GM23338 (cell line): ENCODE measurements around the gene CARD6.

Experiments used
- CREB1 ChIP-seq: fragments of 250-450 bp; sonication (Bioruptor Pico); IDR thresholded peaks from 2 replicates; pipeline ENCODE4 v1.5.0; 2020; ENCODE audit warnings: low read depth, mild to moderate bottlenecking, moderate library complexity
- EZH2 ChIP-seq: fragments of 200-600 bp; sonication (generic); IDR thresholded peaks from one replicate; pipeline ENCODE4 v1.8.0; 2017; ENCODE audit warnings: antibody characterized with exemption, mild to moderate bottlenecking, low read depth; ENCODE audit not compliant: unreplicated experiment
- EZH2phosphoT487 ChIP-seq: fragments of 200-600 bp; sonication (generic); IDR thresholded peaks from one replicate; pipeline ENCODE4 v1.8.1; 2018; ENCODE audit warnings: antibody characterized with exemption; ENCODE audit not compliant: unreplicated experiment
- JUNB ChIP-seq: IDR thresholded peaks from one replicate; pipeline ENCODE4 v1.6.1; 2016; ENCODE audit warnings: antibody characterized with exemption; ENCODE audit not compliant: unreplicated experiment
- ZNF114 ChIP-seq: fragments of 250-450 bp; sonication (Bioruptor Pico); IDR thresholded peaks from 2 replicates; pipeline ENCODE4 v1.5.0; 2020; ENCODE audit warnings: mild to moderate bottlenecking, moderate library complexity
- TF ChIP-seq, protein P1 (sequence below), 2 experiments: fragments of 200-600 bp in 1 of 2; sonication (generic) in 1 of 2; conservative IDR thresholded peaks; 2 replicates each; pipeline versions ENCODE4 v1.5.1 to v1.6.1; 2016 to 2017; ENCODE audit warnings: antibody characterized with exemption in 2 of 2, low read depth in 2 of 2, mild to moderate bottlenecking in 2 of 2, moderate library complexity in 1 of 2

DNA sequence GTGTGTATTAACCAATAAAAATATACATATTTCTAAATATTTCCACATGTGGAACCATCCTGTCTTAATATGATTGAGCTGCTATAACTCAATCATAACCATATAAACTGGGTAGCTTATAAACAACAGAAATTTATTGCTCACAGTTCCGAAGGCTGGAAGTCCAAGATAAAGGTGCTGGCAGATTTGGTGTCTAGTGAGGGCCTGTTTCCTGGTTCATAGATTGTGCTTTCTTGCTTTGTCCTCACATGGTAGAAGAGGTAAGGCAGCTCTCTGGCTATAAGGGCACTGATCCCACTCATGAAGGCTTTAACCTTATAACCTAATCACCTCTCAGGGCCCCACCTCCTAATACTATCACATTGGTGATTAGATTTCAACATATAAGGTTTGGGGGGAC, 29.0 kb upstream of the CARD6 start:
- no peak for TF ChIP-seq JUNB
- TF ChIP-seq, protein P1, sequence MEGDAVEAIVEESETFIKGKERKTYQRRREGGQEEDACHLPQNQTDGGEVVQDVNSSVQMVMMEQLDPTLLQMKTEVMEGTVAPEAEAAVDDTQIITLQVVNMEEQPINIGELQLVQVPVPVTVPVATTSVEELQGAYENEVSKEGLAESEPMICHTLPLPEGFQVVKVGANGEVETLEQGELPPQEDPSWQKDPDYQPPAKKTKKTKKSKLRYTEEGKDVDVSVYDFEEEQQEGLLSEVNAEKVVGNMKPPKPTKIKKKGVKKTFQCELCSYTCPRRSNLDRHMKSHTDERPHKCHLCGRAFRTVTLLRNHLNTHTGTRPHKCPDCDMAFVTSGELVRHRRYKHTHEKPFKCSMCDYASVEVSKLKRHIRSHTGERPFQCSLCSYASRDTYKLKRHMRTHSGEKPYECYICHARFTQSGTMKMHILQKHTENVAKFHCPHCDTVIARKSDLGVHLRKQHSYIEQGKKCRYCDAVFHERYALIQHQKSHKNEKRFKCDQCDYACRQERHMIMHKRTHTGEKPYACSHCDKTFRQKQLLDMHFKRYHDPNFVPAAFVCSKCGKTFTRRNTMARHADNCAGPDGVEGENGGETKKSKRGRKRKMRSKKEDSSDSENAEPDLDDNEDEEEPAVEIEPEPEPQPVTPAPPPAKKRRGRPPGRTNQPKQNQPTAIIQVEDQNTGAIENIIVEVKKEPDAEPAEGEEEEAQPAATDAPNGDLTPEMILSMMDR (conservative IDR thresholded peaks at IDR 0.05; ENCODE audit: low read depth in 2 of 2), result no peak
- no peak for TF ChIP-seq EZH2
- TF ChIP-seq CREB1 (CRISPR knock-in tag), result no peak
- no peak for TF ChIP-seq ZNF114
- no peak for TF ChIP-seq EZH2phosphoT487
